Measurements from ENCODE around the gene CNTNAP3B. TPM values are rescaled to one million over a fixed set of nuclear protein-coding genes. Genes with fewer than 3 reads are reported as not detected.
"Not testable (repeated sequence)": the region's sequence is repeated elsewhere in the genome, so short reads cannot be mapped to it uniquely, and the experiment has no call there.

Gene CNTNAP3B
- total RNA-seq (under 1 TPM in 1 of 5 donors, not detected in 4; 0.26 TPM), total RNA-seq (0 to 0.05 (median 0) reads per million in 29 experiments)
- 0.18 TPM for total RNA-seq (2013)

GRCh38 chr9:42129073-42129729 lies at the start of gene CNTNAP3B:
TSS of gene CNTNAP3B (minus strand) at chr9:42129426. CDS start at chr9:42129094, 332 bp downstream.
- H3K36me3 ChIP-seq (ENCODE audit: control insufficient read depth in 2 of 2, extremely low read depth in 1 of 2, insufficient read depth in 1 of 2, low read length in 1 of 2); DNase-seq; CTCF ChIA-PET; POLR2A ChIA-PET; H3K4me1 Mint-ChIP-seq; H3K27ac ChIP-seq (ENCODE audit: low read length); H3K36me3 Mint-ChIP-seq; H3K27me3 ChIP-seq (replicated peaks in 1 of 2; ENCODE audit: control insufficient read depth in 2 of 2, extremely low read depth in 1 of 2, insufficient read depth in 2 of 2, low read length in 1 of 2); H3K4me1 ChIP-seq (ENCODE audit: control insufficient read depth in 1 of 2, extremely low read depth in 1 of 2, insufficient read depth in 2 of 2, low read length in 2 of 2); H3K4me3 Mint-ChIP-seq; ATAC-seq (replicated peaks in 1 of 4); H3K9me3 ChIP-seq; H3K27ac Mint-ChIP-seq; H3K4me3 ChIP-seq (ENCODE audit: control insufficient read depth in 1 of 2, extremely low read depth in 1 of 2, low read length in 1 of 2); H3K9me3 Mint-ChIP-seq: not testable (repeated sequence)
- 6% methylated on average over 17 of the region's 72 CpGs for WGBS (ENCODE audit: insufficient coverage)
- peaks cover 10 to 15% of the 10 kb centered on the region in 2 donors for H3K27me3 Mint-ChIP-seq

DNA sequence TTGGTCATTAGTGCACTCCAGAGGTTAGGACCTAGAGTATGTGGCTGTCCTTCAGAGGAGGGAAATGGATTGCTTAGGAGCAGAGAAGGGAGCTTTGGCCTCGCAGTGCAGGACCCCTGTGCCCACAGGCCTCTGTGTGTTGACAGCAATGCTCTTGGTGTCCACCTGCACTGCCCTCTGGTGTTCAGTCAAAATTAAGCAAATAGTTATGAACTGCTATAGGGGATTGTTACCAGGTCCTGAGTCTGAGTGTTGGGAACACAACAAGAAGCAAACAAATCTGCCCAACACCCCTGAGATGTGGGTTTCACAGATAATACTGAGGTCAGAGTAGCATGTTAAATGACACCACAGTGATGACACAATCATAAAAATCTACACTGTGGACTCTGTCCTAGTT lies 31.1 kb upstream of the CNTNAP3B start:
- POLR2A ChIA-PET; H3K9me3 ChIP-seq; H3K27me3 Mint-ChIP-seq; H3K27ac Mint-ChIP-seq; H3K4me3 Mint-ChIP-seq; H3K4me3 ChIP-seq (ENCODE audit: control insufficient read depth in 1 of 2, extremely low read depth in 1 of 2, low read length in 1 of 2); H3K36me3 Mint-ChIP-seq; H3K9me3 Mint-ChIP-seq; H3K4me1 Mint-ChIP-seq; ATAC-seq (replicated peaks in 1 of 4); H3K4me1 ChIP-seq (ENCODE audit: control insufficient read depth in 1 of 2, extremely low read depth in 1 of 2, insufficient read depth in 2 of 2, low read length in 2 of 2); CTCF ChIA-PET; H3K27me3 ChIP-seq (replicated peaks in 1 of 2; ENCODE audit: control insufficient read depth in 2 of 2, extremely low read depth in 1 of 2, insufficient read depth in 2 of 2, low read length in 1 of 2); H3K36me3 ChIP-seq (ENCODE audit: control insufficient read depth in 2 of 2, extremely low read depth in 1 of 2, insufficient read depth in 1 of 2, low read length in 1 of 2); H3K27ac ChIP-seq (ENCODE audit: low read length): not testable (repeated sequence)
- no CpG with 5 or more reads among the region's 1 CpG for WGBS (ENCODE audit: insufficient coverage)
- DNase-seq: peak in 1 of 35 experiments; percentile 0

GRCh38 chr9:42127056-42127841 lies 2.0 kb downstream of the CNTNAP3B start:
- CTCF ChIA-PET; H3K4me3 ChIP-seq (ENCODE audit: control insufficient read depth in 1 of 2, extremely low read depth in 1 of 2, low read length in 1 of 2); ATAC-seq (replicated peaks in 1 of 4); H3K4me1 Mint-ChIP-seq; H3K36me3 Mint-ChIP-seq; H3K4me1 ChIP-seq (ENCODE audit: control insufficient read depth in 1 of 2, extremely low read depth in 1 of 2, insufficient read depth in 2 of 2, low read length in 2 of 2); H3K36me3 ChIP-seq (ENCODE audit: control insufficient read depth in 2 of 2, extremely low read depth in 1 of 2, insufficient read depth in 1 of 2, low read length in 1 of 2); H3K27ac Mint-ChIP-seq; H3K4me3 Mint-ChIP-seq; DNase-seq; POLR2A ChIA-PET; H3K27me3 ChIP-seq (replicated peaks in 1 of 2; ENCODE audit: control insufficient read depth in 2 of 2, extremely low read depth in 1 of 2, insufficient read depth in 2 of 2, low read length in 1 of 2); H3K9me3 Mint-ChIP-seq; H3K9me3 ChIP-seq; H3K27ac ChIP-seq (ENCODE audit: low read length): not testable (repeated sequence)
- WGBS (ENCODE audit: insufficient coverage): no CpG with 5 or more reads among the region's 12 CpGs
- peaks cover 10 to 15% of the 10 kb centered on the region in 2 donors for H3K27me3 Mint-ChIP-seq

DNA sequence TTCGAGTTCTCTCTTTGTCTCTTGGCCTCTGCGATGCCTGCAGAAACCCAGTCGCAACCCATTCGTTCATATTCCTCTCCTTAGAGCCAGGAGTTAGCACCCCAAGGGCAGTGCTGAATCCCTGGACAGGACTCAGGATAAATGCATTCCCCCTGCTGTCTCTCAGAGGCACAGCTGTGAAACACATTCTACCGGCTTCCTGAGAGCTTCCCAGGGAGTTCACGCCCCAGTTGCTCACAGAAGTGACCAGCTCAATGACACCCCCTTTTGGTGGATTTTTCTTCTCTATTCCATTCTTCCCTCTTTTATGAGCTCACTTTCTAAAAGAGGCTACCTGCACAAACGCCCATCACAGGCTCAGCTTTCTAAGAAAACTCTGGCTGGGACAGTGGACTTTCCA lies 8.2 kb downstream of the CNTNAP3B start:
- H3K36me3 ChIP-seq (ENCODE audit: control insufficient read depth in 2 of 2, extremely low read depth in 1 of 2, insufficient read depth in 1 of 2, low read length in 1 of 2); H3K4me1 ChIP-seq (ENCODE audit: control insufficient read depth in 1 of 2, extremely low read depth in 1 of 2, insufficient read depth in 2 of 2, low read length in 2 of 2); H3K27me3 Mint-ChIP-seq; ATAC-seq (replicated peaks in 1 of 4); H3K27me3 ChIP-seq (replicated peaks in 1 of 2; ENCODE audit: control insufficient read depth in 2 of 2, extremely low read depth in 1 of 2, insufficient read depth in 2 of 2, low read length in 1 of 2); H3K9me3 ChIP-seq; DNase-seq; H3K4me3 Mint-ChIP-seq; H3K4me1 Mint-ChIP-seq; H3K4me3 ChIP-seq (ENCODE audit: control insufficient read depth in 1 of 2, extremely low read depth in 1 of 2, low read length in 1 of 2); CTCF ChIA-PET; H3K27ac ChIP-seq (ENCODE audit: low read length); H3K36me3 Mint-ChIP-seq; H3K9me3 Mint-ChIP-seq; POLR2A ChIA-PET; H3K27ac Mint-ChIP-seq: not testable (repeated sequence)
- no CpG with 5 or more reads among the region's 7 CpGs for WGBS (ENCODE audit: insufficient coverage)

DNA sequence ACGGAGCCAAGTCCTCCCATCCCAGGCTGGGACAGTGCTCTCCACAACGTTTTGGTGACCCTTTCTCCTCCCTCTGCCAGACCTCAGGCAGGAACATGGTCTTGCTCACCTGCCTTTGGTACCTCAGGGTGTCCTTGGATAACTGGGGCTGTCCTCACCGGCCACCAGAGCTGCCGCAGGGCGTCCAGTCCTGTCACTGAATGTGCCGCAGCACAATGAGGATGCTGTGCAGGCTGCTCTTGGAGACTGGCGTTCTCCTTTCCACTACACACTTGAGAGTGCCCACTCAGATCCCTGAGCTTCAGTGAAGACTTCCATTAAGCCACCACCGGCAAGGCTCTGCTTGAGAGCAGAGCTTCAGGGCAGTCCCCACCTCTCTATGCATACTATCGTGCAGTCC lies 33.3 kb downstream of the CNTNAP3B start:
- H3K4me1 ChIP-seq (ENCODE audit: control insufficient read depth in 1 of 2, extremely low read depth in 1 of 2, insufficient read depth in 2 of 2, low read length in 2 of 2); H3K4me3 ChIP-seq (ENCODE audit: control insufficient read depth in 1 of 2, extremely low read depth in 1 of 2, low read length in 1 of 2); H3K9me3 Mint-ChIP-seq; DNase-seq; H3K27ac ChIP-seq (ENCODE audit: low read length); H3K27me3 Mint-ChIP-seq; H3K9me3 ChIP-seq; ATAC-seq (replicated peaks in 1 of 4); CTCF ChIA-PET; H3K27ac Mint-ChIP-seq; POLR2A ChIA-PET; H3K27me3 ChIP-seq (replicated peaks in 1 of 2; ENCODE audit: control insufficient read depth in 2 of 2, extremely low read depth in 1 of 2, insufficient read depth in 2 of 2, low read length in 1 of 2); H3K36me3 ChIP-seq (ENCODE audit: control insufficient read depth in 2 of 2, extremely low read depth in 1 of 2, insufficient read depth in 1 of 2, low read length in 1 of 2); H3K4me1 Mint-ChIP-seq; H3K4me3 Mint-ChIP-seq; H3K36me3 Mint-ChIP-seq: not testable (repeated sequence)
- 85% methylated on average over 2 of the region's 9 CpGs for WGBS (ENCODE audit: insufficient coverage)

DNA sequence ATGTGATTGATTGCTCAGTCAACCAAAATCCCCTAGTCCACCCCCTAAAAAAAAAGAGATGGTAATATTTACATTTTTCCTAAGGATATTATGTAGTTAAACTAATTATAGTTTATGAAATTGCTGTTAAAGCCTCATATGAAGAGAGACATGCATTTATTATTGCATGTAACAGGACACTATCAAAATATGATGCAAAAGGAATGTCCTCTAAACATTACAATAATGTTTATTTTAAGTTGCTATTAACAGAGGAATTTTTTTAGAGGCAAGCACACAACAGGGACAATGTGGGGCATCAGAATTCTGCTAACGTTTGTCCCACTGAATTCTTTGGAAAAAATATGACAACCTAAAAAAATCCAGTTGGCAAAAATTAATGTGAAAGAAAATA lies 44.7 kb downstream of the CNTNAP3B start:
- H3K4me3 ChIP-seq (ENCODE audit: control insufficient read depth in 1 of 2, extremely low read depth in 1 of 2, low read length in 1 of 2); DNase-seq; H3K27ac ChIP-seq (ENCODE audit: low read length); H3K36me3 ChIP-seq (ENCODE audit: control insufficient read depth in 2 of 2, extremely low read depth in 1 of 2, insufficient read depth in 1 of 2, low read length in 1 of 2); CTCF ChIA-PET; H3K27me3 ChIP-seq (replicated peaks in 1 of 2; ENCODE audit: control insufficient read depth in 2 of 2, extremely low read depth in 1 of 2, insufficient read depth in 2 of 2, low read length in 1 of 2); ATAC-seq (replicated peaks in 1 of 4); POLR2A ChIA-PET; H3K27ac Mint-ChIP-seq; H3K4me1 Mint-ChIP-seq; H3K9me3 Mint-ChIP-seq; H3K4me3 Mint-ChIP-seq; H3K36me3 Mint-ChIP-seq; H3K4me1 ChIP-seq (ENCODE audit: control insufficient read depth in 1 of 2, extremely low read depth in 1 of 2, insufficient read depth in 2 of 2, low read length in 2 of 2); H3K9me3 ChIP-seq; H3K27me3 Mint-ChIP-seq: not testable (repeated sequence)
- no CpG with 5 or more reads among the region's 1 CpG for WGBS (ENCODE audit: insufficient coverage)
